B cell (primary cell): ENCODE data around the gene KIRREL3.

Experiments
- CTCF ChIP-seq: fragments of 200-600 bp; IDR thresholded peaks from one replicate; pipeline ENCODE4 v1.8.0; 2022; ENCODE audit warnings: antibody characterized with exemption, mild to moderate bottlenecking
- EZH2 ChIP-seq: IDR thresholded peaks from 2 replicates; pipeline ENCODE4 v1.6.1; 2012; ENCODE audit warnings: borderline replicate concordance, low read depth, mild to moderate bottlenecking, moderate library complexity, low read length; ENCODE audit not compliant: insufficient read depth, poor library complexity, severe bottlenecking

- no peak for TF ChIP-seq CTCF
- no peak for TF ChIP-seq EZH2
Measured at GRCh38 chr11:126748793-126749192, 251.8 kb downstream of the KIRREL3 start.
